Measurements from ENCODE around the gene C1orf232.

DNA sequence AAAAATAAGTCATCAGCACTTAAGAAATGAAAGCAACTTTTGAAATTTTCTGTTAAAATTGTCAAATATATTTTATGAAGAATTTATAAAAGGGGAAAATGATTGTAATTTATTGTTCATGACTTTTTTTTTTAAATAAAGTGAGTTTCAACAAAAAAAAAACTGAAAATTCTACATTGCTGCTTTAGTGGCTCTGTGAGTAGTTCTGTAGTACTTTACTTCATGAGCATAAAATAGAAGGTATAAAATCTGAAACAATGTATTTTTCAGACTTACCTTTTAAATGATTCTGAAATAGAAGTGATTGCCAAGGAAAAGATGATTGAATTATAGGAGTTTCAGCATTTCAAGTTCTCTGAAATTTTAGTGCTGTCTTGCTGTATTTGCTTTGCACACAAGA is 43.4 kb downstream of the C1orf232 start:
- TF ChIP-seq, protein P1, sequence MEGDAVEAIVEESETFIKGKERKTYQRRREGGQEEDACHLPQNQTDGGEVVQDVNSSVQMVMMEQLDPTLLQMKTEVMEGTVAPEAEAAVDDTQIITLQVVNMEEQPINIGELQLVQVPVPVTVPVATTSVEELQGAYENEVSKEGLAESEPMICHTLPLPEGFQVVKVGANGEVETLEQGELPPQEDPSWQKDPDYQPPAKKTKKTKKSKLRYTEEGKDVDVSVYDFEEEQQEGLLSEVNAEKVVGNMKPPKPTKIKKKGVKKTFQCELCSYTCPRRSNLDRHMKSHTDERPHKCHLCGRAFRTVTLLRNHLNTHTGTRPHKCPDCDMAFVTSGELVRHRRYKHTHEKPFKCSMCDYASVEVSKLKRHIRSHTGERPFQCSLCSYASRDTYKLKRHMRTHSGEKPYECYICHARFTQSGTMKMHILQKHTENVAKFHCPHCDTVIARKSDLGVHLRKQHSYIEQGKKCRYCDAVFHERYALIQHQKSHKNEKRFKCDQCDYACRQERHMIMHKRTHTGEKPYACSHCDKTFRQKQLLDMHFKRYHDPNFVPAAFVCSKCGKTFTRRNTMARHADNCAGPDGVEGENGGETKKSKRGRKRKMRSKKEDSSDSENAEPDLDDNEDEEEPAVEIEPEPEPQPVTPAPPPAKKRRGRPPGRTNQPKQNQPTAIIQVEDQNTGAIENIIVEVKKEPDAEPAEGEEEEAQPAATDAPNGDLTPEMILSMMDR (IDR thresholded peaks at IDR 0.05) = no peak
- TF ChIP-seq EZH2 (IDR thresholded peaks at IDR 0.05; ENCODE audit: borderline replicate concordance, insufficient read depth, low read depth, low read length, poor library complexity, severe bottlenecking) = no peak

All from B cell (primary cell).